Neural cell (in vitro differentiated cells): ENCODE data around the gene CHCHD3.

ENCODE experiments used
- CTCF ChIP-seq: fragments of 450-650 bp; IDR thresholded peaks from 2 replicates; pipeline ENCODE4 v1.5.1; 2014; ENCODE audit warnings: antibody characterized with exemption, mild to moderate bottlenecking, moderate library complexity; ENCODE audit not compliant: poor library complexity, severe bottlenecking
- EZH2 ChIP-seq: fragments of 200-600, 300-800 bp; shearing (Covaris generic), sonication (generic); IDR thresholded peaks from 2 replicates; pipeline ENCODE4 v1.6.1; 2014; ENCODE audit warnings: antibody characterized with exemption, low read length, borderline replicate concordance, mild to moderate bottlenecking; ENCODE audit not compliant: insufficient read depth, poor library complexity, severe bottlenecking
- SMC3 ChIP-seq: fragments of 450-650 bp; conservative IDR thresholded peaks from 2 replicates; pipeline ENCODE4 v1.6.1; 2014; ENCODE audit warnings: antibody characterized with exemption, mild to moderate bottlenecking, moderate library complexity; ENCODE audit not compliant: poor library complexity

GRCh38 chr7:132881317-132881716, 200.6 kb downstream of the CHCHD3 start:
- TF ChIP-seq CTCF (no peak), SMC3 (no peak), EZH2 (no peak)
